H1 (cell line): Measurements from ENCODE around the gene TMED9. TPM values are rescaled to one million over a fixed set of nuclear protein-coding genes. Genes with fewer than 3 reads are reported as not detected.
A peak's percentile ranks its signal among the peaks of the same experiment; 100 is the strongest.

Source experiments
- CTCF ChIA-PET: fragments of 300-600 bp; sonication (Branson Sonifier 250); formaldehyde crosslinking; loops from one replicate; lab custom pipeline; 2021; ENCODE audit not compliant: partially characterized antibody; lab: Charles Lee
- POLR2A ChIA-PET: fragments of 300-600 bp; sonication (Branson Sonifier 250); formaldehyde crosslinking; loops from one replicate; lab custom pipeline; 2021; ENCODE audit warnings: inconsistent platforms; ENCODE audit not compliant: partially characterized antibody; lab: Charles Lee
- DNase-seq, 2 experiments: peaks; one replicate each; pipeline versions ENCODE4 v3.0.0 to v3.0.0-alpha.2; 2010 to 2022; ENCODE audit warnings: low spot score in 2 of 2, low read depth in 1 of 2, mixed read lengths in 1 of 2
- FAIRE-seq: peaks from 2 replicates; lab custom pipeline; 2011; peaks lifted over from hg19 to GRCh38; lab: Jason Lieb, UNC
- H2AFZ ChIP-seq: 2 replicates; pipeline ENCODE4 v1.8.1; 2012; ENCODE audit warnings: low read length, inconsistent platforms
- H2AK5ac ChIP-seq: 2 replicates; pipeline ENCODE4 v1.6.1; 2013; ENCODE audit warnings: low read depth, low read length
- H2BK120ac ChIP-seq: replicated peaks from 2 replicates; pipeline ENCODE3; 2013; ENCODE audit warnings: low read depth, low read length, inconsistent platforms
- H2BK12ac ChIP-seq: 2 replicates; pipeline ENCODE4 v1.6.1; 2013; ENCODE audit warnings: low read depth, low read length
- H2BK15ac ChIP-seq: 2 replicates; pipeline ENCODE4 v1.6.1; 2013; ENCODE audit warnings: low read length
- H2BK20ac ChIP-seq: 2 replicates; pipeline ENCODE4 v1.6.1; 2013; ENCODE audit warnings: low read length
- H2BK5ac ChIP-seq: 2 replicates; pipeline ENCODE4 v1.6.1; 2013; ENCODE audit warnings: low read depth, low read length
- H3K14ac ChIP-seq: 2 replicates; pipeline ENCODE4 v1.6.1; 2013; ENCODE audit warnings: inconsistent platforms; ENCODE audit not compliant: insufficient read length
- H3K18ac ChIP-seq: 2 replicates; pipeline ENCODE4 v1.6.1; 2013; ENCODE audit warnings: low read length; ENCODE audit errors: extremely low read depth
- H3K23ac ChIP-seq: 2 replicates; pipeline ENCODE4 v1.6.1; 2013; ENCODE audit warnings: inconsistent platforms; ENCODE audit not compliant: insufficient read length
- H3K23me2 ChIP-seq: 2 replicates; pipeline ENCODE4 v1.6.1; 2013; ENCODE audit warnings: low read depth, low read length
- H3K27ac ChIP-seq: 2 replicates; pipeline ENCODE4 v1.6.1; 2011; ENCODE audit warnings: low read depth, low read length, inconsistent platforms
- H3K27me3 ChIP-seq, 4 experiments: replicated peaks in 1 of 4; 1 replicate in 1 of 4; 2 replicates in 3 of 4; pipeline versions ENCODE4 v1.6.1 to v1.8.1; 2011 to 2013; ENCODE audit warnings: low read length in 3 of 4, mild to moderate bottlenecking in 3 of 4, inconsistent platforms in 2 of 4, mixed read lengths in 2 of 4, moderate library complexity in 1 of 4; ENCODE audit not compliant: control insufficient read depth in 3 of 4, insufficient read depth in 3 of 4; ENCODE audit errors: extremely low read depth in 1 of 4
- H3K36me3 ChIP-seq, 4 experiments: 2 replicates each; pipeline versions ENCODE4 v1.6.1 to v1.8.1; 2011 to 2013; ENCODE audit warnings: mild to moderate bottlenecking in 4 of 4, low read length in 3 of 4, moderate library complexity in 2 of 4, control low read depth in 1 of 4, inconsistent platforms in 1 of 4; ENCODE audit not compliant: insufficient read depth in 4 of 4, control insufficient read depth in 2 of 4
- H3K4ac ChIP-seq: replicated peaks from 2 replicates; pipeline ENCODE3; 2013; ENCODE audit warnings: low read length, low read depth, mixed read lengths, inconsistent platforms; ENCODE audit not compliant: insufficient read length
- H3K4me1 ChIP-seq, 4 experiments: replicated peaks in 1 of 4; 1 replicate in 1 of 4; 2 replicates in 3 of 4; pipeline versions ENCODE4 v1.6.1 to v1.8.1; 2011 to 2013; ENCODE audit warnings: low read length in 3 of 4, inconsistent platforms in 2 of 4, mixed read lengths in 1 of 4; ENCODE audit not compliant: insufficient read depth in 4 of 4, control insufficient read depth in 3 of 4
- H3K4me2 ChIP-seq, 2 experiments: 2 replicates each; pipeline versions ENCODE4 v1.6.1 to v1.8.1; 2011 to 2013; ENCODE audit warnings: low read depth in 2 of 2, low read length in 2 of 2, control low read depth in 1 of 2, inconsistent platforms in 1 of 2, mild to moderate bottlenecking in 1 of 2; ENCODE audit not compliant: insufficient read depth in 1 of 2
- H3K4me3 ChIP-seq, 4 experiments: fragments of 200-600, 300-600 bp in 1 of 4; sonication (generic), shearing (Covaris generic), sonication (Bioruptor Twin) in 1 of 4; 2 replicates each; pipeline versions ENCODE4 v1.5.1 to v1.8.1; 2011 to 2016; ENCODE audit warnings: low read length in 4 of 4, low read depth in 3 of 4, control low read depth in 2 of 4, inconsistent platforms in 2 of 4, mild to moderate bottlenecking in 2 of 4, mixed read lengths in 1 of 4, moderate library complexity in 1 of 4; ENCODE audit not compliant: insufficient read depth in 2 of 4; ENCODE audit errors: extremely low read depth in 1 of 4
- H3K56ac ChIP-seq: replicated peaks from 2 replicates; pipeline ENCODE3; 2013; ENCODE audit warnings: low read depth, mild to moderate bottlenecking, mixed read lengths, low read length, inconsistent platforms; ENCODE audit not compliant: insufficient read length
- H3K79me1 ChIP-seq: 2 replicates; pipeline ENCODE4 v1.6.1; 2013; ENCODE audit warnings: low read depth, low read length, control low read depth
- H3K79me2 ChIP-seq, 2 experiments: 2 replicates each; pipeline versions ENCODE4 v1.6.1 to v1.8.1; 2012 to 2013; ENCODE audit warnings: low read length in 2 of 2, mild to moderate bottlenecking in 2 of 2, inconsistent platforms in 1 of 2; ENCODE audit not compliant: insufficient read depth in 2 of 2, control insufficient read depth in 1 of 2
- H3K9ac ChIP-seq, 4 experiments: replicated peaks in 1 of 4; 1 replicate in 1 of 4; 2 replicates in 3 of 4; pipeline versions ENCODE4 v1.6.1 to v1.8.1; 2011 to 2013; ENCODE audit warnings: low read depth in 3 of 4, low read length in 3 of 4, control low read depth in 2 of 4, mild to moderate bottlenecking in 2 of 4, moderate library complexity in 2 of 4, inconsistent platforms in 1 of 4; ENCODE audit errors: extremely low read depth in 1 of 4
- H3K9me3 ChIP-seq, 2 experiments: 2 replicates each; pipeline versions ENCODE4 v1.6.1 to v1.8.1; 2012 to 2013; ENCODE audit warnings: mild to moderate bottlenecking in 2 of 2, moderate library complexity in 2 of 2, control low read depth in 1 of 2, inconsistent platforms in 1 of 2, low read depth in 1 of 2, low read length in 1 of 2, mixed read lengths in 1 of 2; ENCODE audit not compliant: insufficient read depth in 2 of 2
- H4K20me1 ChIP-seq, 2 experiments: replicated peaks in 1 of 2; 2 replicates each; pipeline versions ENCODE3 to v1.8.1; 2011 to 2013; ENCODE audit warnings: inconsistent platforms in 2 of 2, low read length in 2 of 2, mild to moderate bottlenecking in 1 of 2; ENCODE audit not compliant: insufficient read depth in 2 of 2, control insufficient read depth in 1 of 2
- H4K5ac ChIP-seq: 2 replicates; pipeline ENCODE4 v1.6.1; 2013; ENCODE audit warnings: low read length, low read depth, mixed read lengths, inconsistent platforms; ENCODE audit not compliant: insufficient read length
- H4K8ac ChIP-seq: 2 replicates; pipeline ENCODE4 v1.8.0; 2013; ENCODE audit warnings: mild to moderate bottlenecking, moderate library complexity, low read length, inconsistent platforms; ENCODE audit not compliant: insufficient read depth; ENCODE audit errors: extremely low read depth
- H4K91ac ChIP-seq: replicated peaks from 2 replicates; pipeline ENCODE3; 2013; ENCODE audit warnings: low read length, mixed read lengths, inconsistent platforms; ENCODE audit not compliant: insufficient read length
- ASH2L ChIP-seq: fragments of 200-600, 300-600 bp; sonication (generic); IDR thresholded peaks from one replicate; pipeline ENCODE4 v1.7.1; 2017; ENCODE audit warnings: low read length
- BCL11A ChIP-seq, 2 experiments: IDR thresholded peaks; one replicate each; pipeline ENCODE4 v1.6.1; 2011; ENCODE audit warnings: low read depth in 2 of 2, low read length in 2 of 2, mild to moderate bottlenecking in 2 of 2
- BRCA1 ChIP-seq: IDR thresholded peaks from 2 replicates; pipeline ENCODE4 v1.6.1; 2012; ENCODE audit warnings: low read depth, low read length, improper control_type of control experiment
- CBX8 ChIP-seq: fragments of 300-800, 300-1000 bp; sonication (generic); IDR thresholded peaks from 2 replicates; pipeline ENCODE4 v1.7.1; 2016; ENCODE audit warnings: low read depth, low read length, borderline replicate concordance
- CTBP2 ChIP-seq: IDR thresholded peaks from 2 replicates; pipeline ENCODE4 v1.7.0; 2011; ENCODE audit warnings: borderline replicate concordance, mild to moderate bottlenecking, moderate library complexity, mixed read lengths, low read length; ENCODE audit not compliant: insufficient read depth, insufficient read length
- GABPA ChIP-seq: IDR thresholded peaks from 2 replicates; pipeline ENCODE4 v1.6.1; 2011; ENCODE audit warnings: mild to moderate bottlenecking, low read length, moderate library complexity, borderline replicate concordance; ENCODE audit not compliant: insufficient read depth
- GTF2F1 ChIP-seq: IDR thresholded peaks from 2 replicates; pipeline ENCODE4 v1.6.1; 2012; ENCODE audit warnings: low read depth, low read length, improper control_type of control experiment, borderline replicate concordance
- TCF12 ChIP-seq: IDR thresholded peaks from 2 replicates; pipeline ENCODE4 v1.6.1; 2011; ENCODE audit warnings: low read depth, mild to moderate bottlenecking, low read length
- WGBS, 2 experiments: shearing (Covaris generic) in 1 of 2; methylation state at CpG; one replicate each; pipeline versions ENCODE4 v1.1.6 to v1.1.7; 2013 to 2015; ENCODE audit warnings: low lambda C conversion rate in 2 of 2, mixed read lengths in 2 of 2, inconsistent platforms in 1 of 2, low coverage in 1 of 2, missing lambda C conversion rate in 1 of 2; ENCODE audit not compliant: insufficient replicate concordance in 2 of 2, insufficient coverage in 1 of 2, insufficient read length in 1 of 2; ENCODE audit errors: extremely low coverage in 1 of 2, missing lambda C conversion rate in 1 of 2; 5-methylcytosine and 5-hydroxymethylcytosine counted together
- polyA plus RNA-seq, 7 experiments: library from polyadenylated mRNA; depleted of rRNA in 3 of 7; stranded (reverse) in 5 of 7; unstranded in 2 of 7; fragments of >200 nt in 5 of 7; fragments of 200-250 nt in 2 of 7; gene quantifications; 1 replicate in 5 of 7; 2 replicates in 1 of 7; 4 replicates in 1 of 7; pipeline versions ENCODE4 v1.2.1 to v1.2.3, GENCODE V29; 2011 to 2013; ENCODE audit warnings: missing spikeins in 2 of 7, mixed read lengths in 2 of 7
- total RNA-seq: library from RNA; stranded (reverse); fragmentation: NEBNext Ultra II Directional; extraction: Animal tissue kit (Norgen Biotek cat#: 25700); gene quantifications from 2 replicates; pipeline ENCODE4 v1.2.1, GENCODE V29; 2021
- TF ChIP-seq, protein P1 (sequence below): IDR thresholded peaks from 2 replicates; pipeline ENCODE4 v1.6.1; 2012; ENCODE audit warnings: inconsistent platforms

TMED9 gene
- total and polyA plus RNA-seq, 2 of the 8 experiments (the other 6 are each of a cell fraction or from before 2014, with no cell fraction given), result 130 to 160 TPM

DNA sequence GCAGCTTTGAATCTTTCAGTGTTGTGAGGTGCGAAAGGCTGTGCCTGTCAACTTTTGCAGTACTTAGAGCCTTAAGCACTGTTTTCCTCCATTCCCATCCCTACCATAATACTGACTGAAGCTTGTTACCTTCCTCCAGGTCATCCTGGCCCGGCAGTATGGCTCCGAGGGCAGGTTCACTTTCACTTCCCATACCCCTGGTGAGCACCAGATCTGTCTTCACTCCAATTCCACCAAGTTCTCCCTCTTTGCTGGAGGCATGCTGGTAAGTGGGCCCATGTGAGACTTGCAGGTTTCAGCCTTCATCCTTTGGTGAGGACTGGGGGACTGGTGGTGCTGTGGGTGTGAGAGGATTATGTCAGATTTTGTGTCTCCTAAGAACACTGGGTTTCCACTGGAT lies 1.5 kb downstream of the TMED9 start:
- Histone ChIP-seq H2BK120ac (no peak overlapping the region), H2BK15ac (no peak overlapping the region), H3K56ac (no peak overlapping the region), H3K27ac (no peak overlapping the region), H4K5ac (no peak overlapping the region), H3K9ac (peak overlapping the region in 1 of 4 experiments; percentile 34; a peak in 1 of 7 replicates), H3K23ac (no peak overlapping the region), H2AK5ac (no peak overlapping the region), H2AFZ (no peak overlapping the region), H3K4me1 (no peaks in the 10 kb centered on the region), H2BK5ac (no peak overlapping the region), H4K91ac (no peak overlapping the region), H3K36me3 (peaks cover 11 to 32% (median 22%) of the 10 kb centered on the region in 4 experiments; a peak in 6 of 8 replicates), H4K20me1 (peaks cover 2 to 4% of the 10 kb centered on the region in 2 experiments), H3K18ac (no peak overlapping the region), H3K14ac (no peak overlapping the region), H3K79me1 (no peaks in the 10 kb centered on the region; the same call in 1 of the 2 replicates), H3K4me3 (no peak overlapping the region), H3K9me3 (no peaks in the 10 kb centered on the region), H3K4ac (no peak overlapping the region), H4K8ac (no peak overlapping the region), H2BK20ac (no peak overlapping the region), H3K23me2 (peaks cover 2% of the 10 kb centered on the region; the same call in 1 of the 2 replicates), H3K79me2 (peaks cover 0 to 4% of the 10 kb centered on the region in 2 experiments; a peak in 1 of 4 replicates), H2BK12ac (no peak overlapping the region), H3K27me3 (no peaks in the 10 kb centered on the region), H3K4me2 (peak overlapping the region in 1 of 2 experiments; percentile 60; a peak in 1 of 4 replicates)
- POLR2A ChIA-PET, result interaction anchor here (1.5 to 2.8 kb wide), 5 partner anchors 11 to 60 kb away, joined by 5 to 19 read pairs (median 9); no protein-coding TSS in a partner anchor
- WGBS, 2 experiments, result 93% methylated on average over 3 of the region's 3 CpGs; no CpG with 5 or more reads in 1 of the 2 experiments
- CTCF ChIA-PET, result interaction anchor here (0.8 to 1.1 kb wide), 3 partner anchors 12 to 37 kb away, joined by 3 to 6 read pairs (median 4); no protein-coding TSS in a partner anchor
- FAIRE-seq, result no peak
- no peak for DNase-seq
- TF ChIP-seq GTF2F1, result no peak
- no peak for TF ChIP-seq CBX8
- TF ChIP-seq GABPA, result no peak
- TF ChIP-seq BCL11A (IDR thresholded peaks at IDR 0.05; ENCODE audit: low read depth in 2 of 2, low read length in 2 of 2), result no peak
- TF ChIP-seq CTBP2, result no peak
- no peak for TF ChIP-seq BRCA1
- TF ChIP-seq, protein P1, sequence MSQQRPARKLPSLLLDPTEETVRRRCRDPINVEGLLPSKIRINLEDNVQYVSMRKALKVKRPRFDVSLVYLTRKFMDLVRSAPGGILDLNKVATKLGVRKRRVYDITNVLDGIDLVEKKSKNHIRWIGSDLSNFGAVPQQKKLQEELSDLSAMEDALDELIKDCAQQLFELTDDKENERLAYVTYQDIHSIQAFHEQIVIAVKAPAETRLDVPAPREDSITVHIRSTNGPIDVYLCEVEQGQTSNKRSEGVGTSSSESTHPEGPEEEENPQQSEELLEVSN, result no peak
- TF ChIP-seq TCF12, result no peak
- no peak for TF ChIP-seq ASH2L
